ENCODE results near the gene MYO16. TPM values are rescaled to one million over a fixed set of nuclear protein-coding genes. Genes with fewer than 3 reads are reported as not detected.
"Not testable (repeated sequence)": the region's sequence is repeated elsewhere in the genome, so short reads cannot be mapped to it uniquely, and the experiment has no call there.

The MYO16 gene
- total RNA-seq, 2 donors from 2014 or later = 0.06 TPM; not detected in 1

DNA sequence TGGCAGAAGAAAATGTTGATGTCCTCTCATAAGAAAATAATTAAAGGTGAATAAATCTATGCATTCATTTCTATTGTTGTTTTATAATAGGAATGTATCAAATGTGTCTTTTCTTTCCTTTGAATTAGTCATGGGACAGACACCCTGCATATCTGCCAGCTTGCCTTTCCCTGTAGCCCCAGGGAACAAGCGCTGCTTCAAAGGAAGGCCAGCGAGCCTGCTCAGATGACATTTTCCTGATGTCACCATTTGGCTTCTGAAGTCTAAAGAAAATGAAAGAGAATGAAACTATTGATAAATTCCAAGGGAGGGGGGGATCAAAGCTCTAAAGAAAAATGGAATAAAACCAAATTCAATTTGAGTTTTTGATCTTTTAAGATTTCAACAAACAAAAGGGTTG is 582.2 kb downstream of the MYO16 start:
- intact Hi-C loops (cut with DNase I, micrococcal nuclease) = no loop called here
- no peak for DNase-seq
- ATAC-seq = no peak

DNA sequence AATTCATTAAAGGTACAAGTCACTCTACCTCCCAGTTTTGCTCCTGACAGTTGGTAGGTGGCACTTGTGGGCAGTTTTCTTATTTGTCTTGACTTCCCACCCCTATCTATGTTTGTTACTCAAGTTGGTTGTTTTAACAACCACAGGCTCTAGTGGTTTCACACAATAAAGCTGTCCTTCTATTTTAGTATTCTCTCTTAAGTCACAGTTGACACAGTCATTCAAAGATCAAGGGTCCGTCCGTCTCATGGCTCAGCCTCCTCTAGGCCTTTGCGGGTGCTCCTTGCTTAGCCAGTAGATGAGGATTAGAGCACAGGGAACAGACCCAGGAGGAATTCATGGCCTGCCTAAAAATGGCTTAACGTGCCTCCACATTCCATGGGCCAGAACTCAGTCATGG is 583.2 kb downstream of the MYO16 start:
- DNase-seq (no peak), ATAC-seq (no peak)

DNA sequence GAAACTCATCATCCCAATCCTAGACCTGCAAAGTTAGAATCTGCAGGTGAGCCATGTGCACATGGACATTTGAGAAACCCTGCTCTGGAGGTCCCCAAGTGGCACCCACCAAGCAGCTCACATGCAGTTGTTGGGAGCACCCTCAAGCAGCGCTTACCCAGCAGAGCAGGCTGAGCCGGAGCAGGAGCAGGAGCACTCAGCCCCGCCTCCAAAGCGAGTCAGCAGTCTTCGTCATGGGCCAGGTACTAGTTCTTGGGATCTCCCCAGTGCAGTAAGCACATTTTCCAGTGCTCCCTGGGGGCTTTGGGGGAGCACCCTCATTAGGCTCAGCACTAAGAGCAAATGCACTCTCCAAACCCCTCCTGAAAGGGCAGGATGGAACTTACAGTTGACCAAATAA is 584.3 kb downstream of the MYO16 start:
- intact Hi-C loops (cut with DNase I, micrococcal nuclease) = no loop called here
- ATAC-seq = no peak
- DNase-seq = no peak

More for the DNA sequence above, 583.2 kb downstream of the MYO16 start:
- intact Hi-C loops (cut with DNase I, micrococcal nuclease) = no loop called here

DNA sequence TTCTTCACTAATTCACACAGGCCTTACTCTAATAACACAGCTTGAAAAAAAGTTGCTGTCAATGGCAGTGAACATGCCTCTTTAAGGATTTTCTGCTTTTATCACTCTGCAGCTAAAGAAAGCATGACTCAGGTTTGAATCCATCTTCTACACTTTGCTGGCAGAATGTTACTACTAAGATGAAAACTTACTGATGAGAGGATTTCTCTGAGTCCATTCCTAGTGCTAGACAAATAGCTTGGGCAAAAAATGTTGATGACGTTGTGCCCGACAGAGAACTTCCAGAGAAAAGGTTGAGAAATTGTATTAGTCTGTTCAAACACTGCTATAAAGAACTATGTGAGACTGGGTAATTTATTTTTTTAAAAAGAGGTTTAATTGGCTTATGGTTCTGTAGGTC is 585.0 kb downstream of the MYO16 start:
- intact Hi-C loops (cut with DNase I, micrococcal nuclease) = no loop called here
- ATAC-seq (no peak), DNase-seq (no peak)

DNA sequence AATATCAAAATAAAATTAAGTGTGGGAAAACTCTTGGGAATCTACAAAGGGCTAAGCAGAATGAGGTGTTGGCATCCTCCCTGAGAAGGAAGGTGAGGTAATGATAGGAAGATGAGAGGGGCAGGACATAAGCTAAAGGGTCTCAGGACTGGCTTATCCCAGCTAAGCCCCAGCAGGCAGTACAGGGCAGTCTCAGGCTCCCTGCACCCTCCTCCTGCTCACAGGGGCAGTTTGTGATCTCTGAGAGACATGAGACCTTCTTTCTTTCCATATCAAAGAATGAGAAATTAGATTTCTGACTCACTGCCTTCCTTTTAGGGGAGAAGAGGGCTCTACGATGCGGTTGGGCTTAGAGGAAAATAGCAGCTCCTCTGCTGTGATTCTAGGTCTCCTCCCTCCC is 586.0 kb downstream of the MYO16 start:
- no peak for DNase-seq
- intact Hi-C loops (cut with DNase I, micrococcal nuclease) = no loop called here
- ATAC-seq = no peak

DNA sequence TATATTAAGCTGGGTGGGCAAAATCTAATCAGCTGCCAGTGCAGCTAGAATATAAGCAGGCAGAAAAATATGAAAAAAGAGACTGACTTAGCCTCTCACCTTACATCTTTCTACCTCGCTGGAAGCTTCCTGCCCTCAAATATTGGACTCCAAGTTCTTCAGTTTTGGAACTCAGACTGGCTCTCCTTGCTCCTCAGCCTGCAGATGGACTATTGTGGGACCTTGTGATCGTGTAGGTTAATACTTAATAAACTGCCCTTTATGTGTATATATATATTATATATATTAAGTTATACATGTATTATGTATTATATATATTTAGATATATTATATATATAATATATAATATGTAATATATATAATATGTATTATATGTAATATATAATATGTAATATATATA is 588.1 kb downstream of the MYO16 start:
- intact Hi-C loops (cut with DNase I, micrococcal nuclease); DNase-seq; ATAC-seq: not testable (repeated sequence)

DNA sequence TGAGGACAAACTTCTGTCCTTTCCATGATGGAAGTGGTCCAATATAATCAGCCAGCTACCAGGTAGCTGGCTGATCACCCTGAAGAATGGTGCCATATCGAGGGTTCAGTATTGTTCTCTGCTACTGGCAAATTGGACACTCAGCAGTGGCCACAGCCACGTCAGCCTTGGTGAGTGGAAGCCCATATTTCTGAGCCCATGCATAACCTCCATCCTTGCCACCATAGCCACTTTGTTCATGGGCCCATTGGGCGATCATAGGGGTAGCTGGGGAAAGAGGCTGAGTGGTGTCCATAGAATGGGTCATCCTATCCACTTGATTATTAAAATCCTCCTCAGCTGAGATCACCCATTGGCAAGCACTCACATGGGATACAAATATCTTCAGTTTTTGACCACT is 591.2 kb downstream of the MYO16 start:
- intact Hi-C loops (cut with DNase I, micrococcal nuclease) = no loop called here
- no peak for ATAC-seq
- no peak for DNase-seq

DNA sequence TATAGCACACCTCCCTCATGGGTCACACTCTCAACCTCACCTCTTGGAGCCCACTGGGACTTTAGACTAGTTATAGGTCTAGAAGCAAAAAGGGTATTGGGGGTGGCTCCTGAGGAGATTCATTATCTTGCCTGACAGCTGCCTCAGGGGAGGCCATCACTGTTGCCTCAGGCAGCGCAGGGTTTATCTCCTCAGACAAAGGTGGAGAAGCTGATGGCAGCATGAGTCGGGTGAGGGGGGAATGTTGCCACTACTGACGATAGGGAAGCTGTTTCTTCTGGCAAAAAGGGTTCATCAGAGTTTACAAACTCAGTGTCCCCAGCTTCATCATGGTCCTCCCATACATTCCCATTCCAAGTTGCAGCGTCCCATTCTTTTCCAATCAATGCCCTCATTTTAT is 594.6 kb downstream of the MYO16 start:
- ATAC-seq = no peak
- no peak for DNase-seq
- intact Hi-C loops (cut with DNase I, micrococcal nuclease) = no loop called here

DNA sequence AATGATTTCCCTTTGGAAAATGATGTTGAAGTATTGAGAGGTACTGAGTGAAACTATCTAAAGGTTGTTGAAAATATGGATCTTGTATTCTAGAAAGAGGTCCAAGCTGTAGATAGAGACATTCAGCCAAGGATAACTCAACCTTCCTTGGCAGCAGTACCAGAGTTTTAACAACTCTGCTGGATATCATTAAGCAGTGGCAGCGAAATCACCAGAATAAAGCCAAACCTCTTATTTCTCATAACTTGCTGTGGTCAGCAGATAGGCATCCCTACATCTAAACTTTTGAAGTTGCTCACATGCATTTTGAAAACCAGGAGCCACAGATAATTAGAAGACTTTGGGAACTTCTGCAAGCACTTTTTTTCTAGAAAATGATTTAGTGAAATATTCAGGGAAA is 597.2 kb downstream of the MYO16 start:
- no peak for DNase-seq
- ATAC-seq = no peak
- intact Hi-C loops (cut with DNase I, micrococcal nuclease) = no loop called here

DNA sequence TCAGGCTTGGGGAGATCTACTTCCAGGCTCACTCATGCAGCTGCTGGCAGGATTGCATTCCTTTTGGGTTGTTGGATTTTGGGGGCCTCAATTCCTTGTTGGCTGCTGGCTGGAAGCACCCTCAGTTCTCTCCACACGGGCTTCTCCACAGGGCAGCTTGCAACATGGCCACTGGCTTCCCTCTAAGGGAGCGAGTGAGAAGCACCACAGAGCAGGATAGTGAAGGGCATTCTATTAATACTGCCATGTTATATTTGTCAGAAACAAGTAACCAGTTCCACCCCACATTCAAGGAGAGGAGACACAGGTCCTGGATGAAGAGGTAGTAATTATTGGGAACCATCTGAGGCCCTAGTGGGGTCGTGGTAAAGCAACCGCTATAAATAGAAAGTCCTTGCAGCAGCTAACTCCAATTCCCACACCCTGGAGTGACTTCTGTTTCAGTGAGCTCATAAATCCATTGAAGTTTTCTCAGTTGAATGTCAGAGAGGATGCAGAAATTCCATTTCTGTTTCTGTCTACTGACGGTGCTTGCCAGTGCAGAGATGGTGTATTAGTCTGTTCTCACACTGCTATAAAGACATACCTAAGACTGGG is 598.0 kb downstream of the MYO16 start:
- no peak for DNase-seq

DNA sequence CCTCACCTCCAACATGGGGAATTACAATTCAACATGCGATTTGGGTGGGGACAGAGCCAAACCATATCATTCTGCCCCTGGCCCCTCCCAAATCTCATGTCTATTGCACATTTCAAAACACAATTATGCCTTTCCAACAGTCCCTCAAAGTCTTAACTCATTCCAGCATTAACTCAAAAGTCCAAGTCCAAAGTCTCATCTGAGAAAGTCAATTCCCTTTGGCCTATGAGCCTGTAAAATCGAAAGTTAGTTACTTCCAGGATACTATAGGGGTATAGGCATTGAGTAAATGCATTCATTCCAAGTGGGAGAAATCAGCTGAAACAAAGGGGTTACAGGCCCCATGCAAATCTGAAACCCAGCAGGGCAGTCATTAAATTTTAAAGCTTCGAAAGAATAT is 598.8 kb downstream of the MYO16 start:
- ATAC-seq (no peak), DNase-seq (no peak)
- intact Hi-C loops (cut with DNase I, micrococcal nuclease) = no loop called here

More for the DNA sequence above, 598.0 kb downstream of the MYO16 start:
- intact Hi-C loops (cut with DNase I, micrococcal nuclease) = no loop called here
- ATAC-seq = no peak

DNA sequence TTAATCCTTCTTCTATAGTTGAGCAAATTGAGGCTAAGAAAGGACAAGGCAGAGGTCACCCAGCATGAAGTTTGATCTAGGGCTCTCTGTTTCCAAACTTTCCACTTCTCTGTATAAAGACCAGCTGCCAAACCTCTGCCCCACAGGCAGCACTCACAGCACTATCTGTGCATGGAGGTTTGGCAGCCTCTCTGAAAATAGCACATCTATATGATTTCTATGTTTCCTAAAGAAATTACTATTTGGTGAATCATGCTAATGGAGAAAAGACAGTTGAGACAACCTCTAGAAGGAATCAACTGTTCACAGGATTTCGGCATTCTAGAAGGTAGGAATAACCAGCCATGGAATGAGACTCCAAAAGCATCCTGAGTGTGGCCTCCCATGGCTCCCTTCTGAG is 602.5 kb downstream of the MYO16 start:
- DNase-seq (no peak), ATAC-seq (no peak)
- intact Hi-C loops (cut with DNase I, micrococcal nuclease) = no loop called here

DNA sequence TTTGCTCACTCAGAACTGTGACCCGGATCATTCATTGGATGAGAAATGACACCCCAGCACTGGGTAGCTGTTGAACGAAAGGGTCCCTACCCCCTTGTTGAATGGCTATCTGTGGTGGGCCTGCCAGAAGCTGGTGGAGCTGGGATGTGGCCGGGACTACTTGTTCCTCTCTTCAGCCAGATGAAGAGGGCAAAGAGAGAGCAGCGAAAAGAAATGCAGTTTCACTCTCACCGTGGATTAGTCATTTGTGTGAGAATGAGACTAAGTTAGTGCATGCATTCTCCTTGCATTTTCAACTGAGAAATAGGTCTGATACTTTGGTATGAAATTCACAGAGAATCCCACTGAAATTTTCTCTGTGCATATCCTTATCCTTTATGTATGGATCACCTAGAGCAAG is 603.9 kb downstream of the MYO16 start:
- intact Hi-C loops (cut with DNase I, micrococcal nuclease) = no loop called here
- no peak for DNase-seq
- no peak for ATAC-seq

DNA sequence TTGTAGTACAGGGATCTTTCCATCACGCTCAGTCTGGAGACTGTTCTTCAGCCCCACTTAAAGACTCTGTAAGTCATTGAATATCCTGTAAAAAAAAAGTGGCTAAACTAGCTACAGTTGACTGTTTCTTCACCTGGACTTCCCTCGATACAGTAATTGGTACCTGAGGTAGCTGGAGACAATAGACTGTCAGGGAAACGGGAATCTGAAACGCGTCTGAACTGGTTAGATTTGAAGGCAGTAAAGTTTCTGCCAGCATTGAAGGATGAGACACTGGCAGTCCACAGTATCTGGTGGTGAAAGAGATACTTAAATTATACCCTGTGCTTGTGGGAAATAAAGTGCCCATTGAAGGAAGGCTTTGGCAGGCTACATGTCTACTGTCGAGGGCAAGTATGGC is 606.5 kb downstream of the MYO16 start:
- DNase-seq (no peak), ATAC-seq (no peak)
- intact Hi-C loops (cut with DNase I, micrococcal nuclease) = no loop called here

DNA sequence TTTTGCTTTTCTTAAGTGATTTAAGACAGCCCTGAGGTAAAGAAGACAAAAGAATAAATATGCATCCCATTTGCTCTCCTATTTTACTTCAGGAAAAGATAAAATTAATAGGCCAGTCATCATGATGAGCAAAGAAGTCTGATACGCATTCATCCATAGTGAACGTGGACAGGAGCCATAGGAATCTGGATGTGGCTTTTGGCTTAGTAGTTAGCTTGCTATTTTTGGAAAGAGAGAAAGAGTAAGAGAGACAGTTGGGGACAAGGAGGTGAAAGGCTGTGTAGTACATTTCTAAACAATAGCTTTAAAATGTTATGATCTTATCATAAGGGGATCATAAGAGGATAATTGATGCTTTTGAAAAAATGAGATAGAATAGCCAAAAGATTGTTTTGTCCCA is 611.7 kb downstream of the MYO16 start:
- ATAC-seq = no peak
- intact Hi-C loops (cut with DNase I, micrococcal nuclease) = no loop called here
- DNase-seq = no peak

DNA sequence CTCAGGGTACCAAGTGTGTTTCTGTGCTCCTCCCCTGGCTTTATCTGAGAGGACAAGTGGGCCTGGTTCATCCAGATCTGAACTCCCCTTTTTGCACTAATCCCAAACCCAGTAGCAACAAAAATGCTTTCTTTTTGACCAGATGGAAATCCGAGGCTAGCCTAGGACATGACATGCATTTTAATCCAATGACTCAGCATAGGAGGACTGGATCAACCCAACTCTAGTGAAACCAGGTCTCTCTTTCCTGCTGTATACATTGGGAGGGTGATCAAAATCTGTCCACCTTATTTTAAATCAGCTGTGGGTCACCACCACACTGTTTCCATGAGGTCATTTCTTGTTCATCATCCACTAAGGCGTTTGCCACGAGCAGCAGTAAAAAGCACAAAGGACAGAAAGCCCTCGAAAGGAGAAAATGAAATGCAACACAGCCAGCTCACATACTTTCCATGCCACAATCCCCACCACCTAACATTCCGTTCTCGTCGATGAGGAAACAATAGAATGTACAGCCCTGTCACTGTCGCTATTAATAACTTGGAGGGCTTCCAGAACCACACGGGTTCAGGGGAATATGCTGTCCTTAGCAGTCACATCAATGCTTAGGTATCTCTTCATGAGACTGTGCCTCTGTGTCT is 614.0 kb downstream of the MYO16 start:
- intact Hi-C loops (cut with DNase I, micrococcal nuclease) = no loop called here
- ATAC-seq (no peak), DNase-seq (no peak)

DNA sequence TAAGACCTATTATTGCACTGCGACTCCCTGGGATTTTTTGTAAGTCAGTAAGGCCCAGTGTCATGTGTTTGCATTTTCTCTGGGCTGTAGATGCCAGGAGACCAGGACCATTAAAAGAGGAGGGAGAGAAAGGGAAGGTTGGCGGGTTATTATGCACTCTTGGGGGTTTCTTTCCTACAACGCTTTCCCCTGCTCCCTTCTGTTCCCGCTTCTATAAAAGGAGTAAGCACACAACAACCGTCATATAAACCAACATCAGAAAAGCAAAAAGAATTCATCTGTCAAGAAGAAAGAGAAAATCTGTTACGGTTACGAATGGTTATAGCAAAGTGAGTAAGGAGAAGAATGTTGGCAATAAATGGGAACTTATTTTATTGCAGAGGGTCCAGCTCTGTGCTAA is 615.2 kb downstream of the MYO16 start:
- intact Hi-C loops (cut with DNase I, micrococcal nuclease) = no loop called here
- ATAC-seq (no peak), DNase-seq (no peak)

DNA sequence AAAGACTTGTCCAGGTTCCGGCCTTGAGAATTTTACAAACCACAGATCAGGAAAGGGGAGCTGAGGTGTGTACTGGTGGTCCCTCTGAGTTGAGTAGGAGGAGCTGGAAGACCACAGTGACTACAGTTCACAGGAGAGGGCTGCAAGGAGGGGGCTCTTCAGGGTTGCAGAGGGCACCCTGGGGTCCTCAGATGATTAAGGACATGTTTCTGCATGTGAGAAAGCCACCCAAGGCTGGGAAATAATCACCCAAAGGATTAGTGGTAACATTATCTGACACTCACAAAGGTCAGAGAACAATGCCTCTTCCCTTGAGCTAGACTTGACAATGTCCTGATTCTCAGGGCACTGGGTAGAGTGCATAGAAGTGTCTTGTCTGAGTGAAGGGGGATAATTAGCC is 616.6 kb downstream of the MYO16 start:
- no peak for DNase-seq

DNA sequence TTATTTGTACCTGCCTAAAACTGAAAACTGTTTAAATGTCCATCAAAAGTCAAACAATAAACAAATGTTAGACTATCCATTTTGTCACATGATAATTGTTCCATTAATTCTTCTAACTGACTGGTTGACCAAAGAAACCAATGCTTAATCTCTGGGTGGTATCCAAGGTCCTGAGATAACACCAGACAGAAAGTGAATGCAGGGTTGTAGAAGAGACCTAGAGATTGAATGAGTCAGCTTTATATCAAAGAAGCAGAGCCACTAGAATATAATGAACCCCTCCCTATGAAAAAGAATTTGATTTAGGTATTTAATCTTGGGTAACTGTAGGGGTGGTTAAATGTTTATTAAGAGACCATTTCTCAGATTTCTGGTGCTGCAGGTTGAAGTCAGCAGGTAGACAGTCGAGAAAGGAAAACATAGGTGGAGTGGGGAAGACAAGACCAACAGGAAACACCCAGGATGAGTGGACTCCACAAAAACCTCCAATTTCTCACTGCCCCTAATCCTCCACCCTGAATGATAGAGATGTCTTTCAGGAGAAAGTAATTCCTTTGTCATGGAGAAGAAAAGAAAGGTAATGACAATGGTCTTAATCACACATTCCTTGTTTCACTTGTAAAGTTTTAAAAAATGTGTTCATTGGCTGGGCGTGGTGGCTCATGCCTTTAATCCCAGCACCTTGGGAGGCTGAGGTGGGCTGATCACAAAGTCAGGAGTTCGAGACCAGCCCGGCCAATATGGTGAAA is 620.5 kb downstream of the MYO16 start:
- intact Hi-C loops (cut with DNase I, micrococcal nuclease) = no loop called here
- no peak for ATAC-seq
- no peak for DNase-seq

More for the DNA sequence above, 616.6 kb downstream of the MYO16 start:
- no peak for ATAC-seq
- intact Hi-C loops (cut with DNase I, micrococcal nuclease) = no loop called here

DNA sequence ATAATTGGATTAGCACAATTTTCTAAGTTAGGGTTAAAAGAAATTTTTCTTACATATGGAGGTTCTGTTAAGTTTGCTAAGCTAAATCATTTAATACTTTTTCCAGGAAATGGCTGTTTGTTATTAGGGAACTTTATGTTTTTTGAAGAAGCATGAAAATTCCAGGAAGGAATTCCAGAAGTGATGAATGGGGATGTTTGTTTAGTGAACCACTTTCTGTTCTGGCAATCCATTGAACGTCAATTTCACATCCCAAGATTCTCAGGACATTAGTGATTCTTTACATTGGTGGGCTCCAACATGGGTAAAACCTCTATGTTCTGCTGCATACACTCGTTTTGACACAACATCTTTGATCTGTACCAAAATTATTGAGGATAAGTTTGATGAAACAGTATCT is 622.5 kb downstream of the MYO16 start:
- intact Hi-C loops (cut with DNase I, micrococcal nuclease) = no loop called here
- ATAC-seq (no peak), DNase-seq (no peak)

Measured in left colon (tissue), 2 donors.